ENCODE measurements around the gene PLCB2.

DNA sequence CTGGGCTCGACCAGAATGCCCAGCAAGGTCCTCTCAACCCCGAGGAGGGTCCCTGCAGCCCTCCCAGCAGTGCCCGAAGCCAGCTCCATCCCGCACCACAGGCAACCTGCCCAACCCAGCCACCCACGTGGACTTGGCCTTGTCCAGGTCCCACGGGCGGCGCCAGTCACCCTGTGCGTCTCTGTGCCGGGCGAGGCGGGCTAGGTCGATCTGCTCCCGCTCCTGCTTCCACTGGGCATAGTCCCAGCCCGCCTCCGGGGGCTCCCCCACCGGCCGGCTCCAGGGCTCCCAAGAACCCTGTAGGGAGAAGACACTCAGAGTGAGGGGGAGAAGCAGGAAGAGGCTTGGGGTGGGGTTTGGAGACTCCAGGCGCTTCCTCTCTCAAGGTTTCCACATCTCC lies 29.9 kb upstream of the PLCB2 start:
- no peak for TF ChIP-seq CTCF (IDR thresholded peaks at IDR 0.05)
- no peak for TF ChIP-seq POLR2A (IDR thresholded peaks at IDR 0.05)
- TF ChIP-seq POLR2AphosphoS5 (IDR thresholded peaks at IDR 0.05) = no peak

Data from gastroesophageal sphincter (tissue), 3 donors.